T-helper 2 cell treated with Interferon-gamma antibody and Interleukin-4, amounts not matched to agents 100 ng/mL and 5 ng/mL, for 36 hours (primary cell): Measurements from ENCODE around the gene TSPY9. TPM values are rescaled to one million over a fixed set of nuclear protein-coding genes. Genes with fewer than 3 reads are reported as not detected.
"Not testable (repeated sequence)": the region's sequence is repeated elsewhere in the genome, so short reads cannot be mapped to it uniquely, and the experiment has no call there.

Experiments used
- intact Hi-C: fragments of 100-400 bp; cut with micrococcal nuclease; formaldehyde crosslinking; loops from one replicate; pipeline ENCODE4 v1.15.1; 2023
- total RNA-seq: library from RNA; stranded (reverse); gene quantifications from 2 replicates; pipeline ENCODE4 v1.2.3, GENCODE V29; 2022

The TSPY9 gene, protein sequence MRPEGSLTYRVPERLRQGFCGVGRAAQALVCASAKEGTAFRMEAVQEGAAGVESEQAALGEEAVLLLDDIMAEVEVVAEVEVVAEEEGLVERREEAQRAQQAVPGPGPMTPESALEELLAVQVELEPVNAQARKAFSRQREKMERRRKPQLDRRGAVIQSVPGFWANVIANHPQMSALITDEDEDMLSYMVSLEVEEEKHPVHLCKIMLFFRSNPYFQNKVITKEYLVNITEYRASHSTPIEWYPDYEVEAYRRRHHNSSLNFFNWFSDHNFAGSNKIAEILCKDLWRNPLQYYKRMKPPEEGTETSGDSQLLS
- total RNA-seq = not detected in 2 replicates

DNA sequence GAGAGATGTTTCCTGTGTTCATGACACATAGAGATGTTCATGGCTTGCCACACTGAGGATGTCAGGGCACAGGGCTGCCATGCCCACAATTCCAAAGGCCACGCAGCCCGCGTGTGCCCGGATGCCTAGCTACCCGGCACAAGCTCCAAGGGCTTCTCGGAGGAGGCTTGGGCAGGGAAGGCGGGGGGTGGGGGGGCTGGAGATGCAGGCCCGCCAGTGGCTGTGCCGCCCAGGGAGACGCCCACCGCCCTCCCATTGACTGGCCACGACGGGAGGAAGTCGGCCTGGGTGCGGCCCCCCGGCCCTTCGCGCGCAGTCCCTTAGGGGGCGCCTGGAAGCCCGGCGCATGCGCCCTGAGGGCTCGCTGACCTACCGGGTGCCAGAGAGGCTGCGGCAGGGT lies at the start of gene TSPY9:
TSS of gene TSPY9 (plus strand) at position 301 of the 400 bp plus-strand sequence. CDS start at position 347, 46 bp downstream.
- intact Hi-C loops = not testable (repeated sequence)

DNA sequence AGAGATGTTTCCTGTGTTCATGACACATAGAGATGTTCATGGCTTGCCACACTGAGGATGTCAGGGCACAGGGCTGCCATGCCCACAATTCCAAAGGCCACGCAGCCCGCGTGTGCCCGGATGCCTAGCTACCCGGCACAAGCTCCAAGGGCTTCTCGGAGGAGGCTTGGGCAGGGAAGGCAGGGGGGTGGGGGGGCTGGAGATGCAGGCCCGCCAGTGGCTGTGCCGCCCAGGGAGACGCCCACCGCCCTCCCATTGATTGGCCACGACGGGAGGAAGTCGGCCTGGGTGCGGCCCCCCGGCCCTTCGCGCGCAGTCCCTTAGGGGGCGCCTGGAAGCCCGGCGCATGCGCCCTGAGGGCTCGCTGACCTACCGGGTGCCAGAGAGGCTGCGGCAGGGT lies 20.4 kb upstream of the TSPY9 start, which contains the start of gene TSPY1:
TSS of gene TSPY1 (plus strand) at position 301 of the 400 bp plus-strand sequence. CDS start at position 347, 46 bp downstream.
- intact Hi-C loops = not testable (repeated sequence)

DNA sequence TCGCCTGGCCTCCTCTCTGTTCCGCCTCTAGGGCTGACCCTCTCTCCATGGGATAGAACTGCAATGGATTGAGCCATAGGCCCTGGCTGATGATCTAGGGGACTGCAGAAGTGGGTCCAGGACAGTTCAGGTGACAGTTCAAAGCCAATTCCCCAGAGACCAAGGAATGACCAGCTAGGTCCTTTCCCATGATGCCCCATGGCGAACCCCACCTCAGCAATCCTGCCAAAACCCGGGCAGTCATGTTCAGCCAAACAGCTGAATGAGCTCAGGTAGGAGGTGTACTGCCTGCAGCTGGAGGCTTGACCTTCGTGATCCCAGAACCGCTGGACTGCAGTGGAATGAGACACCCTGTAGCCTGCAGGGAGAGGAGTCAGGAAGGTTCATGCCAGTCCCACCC lies 17.3 kb downstream of the TSPY9 start:
- intact Hi-C loops = not testable (repeated sequence)

DNA sequence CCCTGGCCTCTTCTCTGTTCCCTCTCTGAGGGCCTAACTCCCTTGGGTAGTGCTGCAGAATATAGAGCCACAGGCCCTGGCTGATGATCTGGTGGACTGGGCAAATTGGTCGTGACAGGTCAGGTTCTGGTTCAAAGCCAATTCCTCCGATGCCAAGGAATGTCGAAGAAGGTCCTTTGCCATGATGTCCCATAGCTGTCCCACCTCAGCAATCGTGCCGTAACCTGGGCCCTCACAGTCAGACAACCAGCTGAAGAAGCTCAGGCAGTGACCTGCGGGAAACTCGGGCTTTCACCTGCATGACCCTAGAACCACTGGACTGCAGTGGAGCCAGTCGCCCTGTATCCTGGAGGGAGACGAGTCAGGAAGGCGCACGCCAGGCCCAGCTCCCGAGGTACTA lies 29.2 kb downstream of the TSPY9 start:
- intact Hi-C loops = not testable (repeated sequence)

DNA sequence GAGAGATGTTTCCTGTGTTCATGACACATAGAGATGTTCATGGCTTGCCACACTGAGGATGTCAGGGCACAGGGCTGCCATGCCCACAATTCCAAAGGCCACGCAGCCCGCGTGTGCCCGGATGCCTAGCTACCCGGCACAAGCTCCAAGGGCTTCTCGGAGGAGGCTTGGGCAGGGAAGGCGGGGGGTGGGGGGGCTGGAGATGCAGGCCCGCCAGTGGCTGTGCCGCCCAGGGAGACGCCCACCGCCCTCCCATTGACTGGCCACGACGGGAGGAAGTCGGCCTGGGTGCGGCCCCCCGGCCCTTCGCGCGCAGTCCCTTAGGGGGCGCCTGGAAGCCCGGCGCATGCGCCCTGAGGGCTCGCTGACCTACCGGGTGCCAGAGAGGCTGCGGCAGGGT lies 40.5 kb downstream of the TSPY9 start, which contains the start of gene TSPY10:
TSS of gene TSPY10 (plus strand) at position 301 of the 400 bp plus-strand sequence. CDS start at position 347, 46 bp downstream.
- intact Hi-C loops = not testable (repeated sequence)

Other genes with a start within 250 kb of the TSPY9 start
- gene TSPY4, start 149.8 kb upstream of the TSPY9 start, total RNA-seq = not detected in 2 replicates
- not detected in 2 replicates for gene TSPY8, start 129.5 kb upstream of the TSPY9 start, total RNA-seq
- gene TSPY3, start 88.8 kb upstream of the TSPY9 start, total RNA-seq = not detected in 2 replicates
- not detected in 2 replicates for gene TSPY1, start 20.3 kb upstream of the TSPY9 start, total RNA-seq
- not detected in 2 replicates for gene TSPY10, start 40.6 kb downstream of the TSPY9 start, total RNA-seq